DND-41 (cell line): ENCODE results near the gene THBS3.

Experiments used
- ATAC-seq: fragments of 200-7000 bp; cut with Tn5 transposase; 3 replicates; pipeline ENCODE4 v1.9.1; 2021; ENCODE audit warnings: low read depth; ENCODE audit not compliant: insufficient read depth
- DNase-seq: peaks from one replicate; pipeline ENCODE4 v3.0.0-alpha.2; 2020
- H2AFZ ChIP-seq: 2 replicates; pipeline ENCODE4 v1.6.0; 2012; ENCODE audit warnings: low read depth, low read length
- H3K27ac ChIP-seq: 2 replicates; pipeline ENCODE4 v1.5.1; 2012; ENCODE audit warnings: low read length, inconsistent platforms
- H3K27me3 ChIP-seq: fragments of 200-600 bp; sonication (generic); 2 replicates; pipeline ENCODE4 v1.6.0; 2012; ENCODE audit warnings: low read length, mild to moderate bottlenecking, inconsistent platforms; ENCODE audit not compliant: insufficient read depth, poor library complexity
- H3K36me3 ChIP-seq: 2 replicates; pipeline ENCODE4 v1.5.1; 2012; ENCODE audit warnings: low read length, inconsistent platforms; ENCODE audit not compliant: insufficient read depth
- H3K4me1 ChIP-seq: 2 replicates; pipeline ENCODE4 v1.5.1; 2012; ENCODE audit warnings: mild to moderate bottlenecking, low read length; ENCODE audit not compliant: insufficient read depth
- H3K4me2 ChIP-seq: 2 replicates; pipeline ENCODE4 v1.6.0; 2012; ENCODE audit warnings: mild to moderate bottlenecking, moderate library complexity, low read length, inconsistent platforms; ENCODE audit not compliant: insufficient read depth
- H3K4me3 ChIP-seq, 2 experiments: fragments of 200-600 bp in 1 of 2; shearing (Covaris generic) in 1 of 2; 2 replicates each; pipeline ENCODE4 v1.5.1; 2012 to 2016; ENCODE audit warnings: inconsistent platforms in 2 of 2, low read length in 2 of 2, mild to moderate bottlenecking in 2 of 2, low read depth in 1 of 2, moderate library complexity in 1 of 2
- H3K79me2 ChIP-seq: 2 replicates; pipeline ENCODE4 v1.6.0; 2012; ENCODE audit warnings: low read length, inconsistent platforms; ENCODE audit not compliant: insufficient read depth
- H3K9ac ChIP-seq: 2 replicates; pipeline ENCODE4 v1.6.0; 2012; ENCODE audit warnings: low read depth, mild to moderate bottlenecking, inconsistent platforms, low read length, moderate library complexity
- H3K9me3 ChIP-seq: 2 replicates; pipeline ENCODE4 v1.5.1; 2012; ENCODE audit warnings: low read length, moderate library complexity, mild to moderate bottlenecking, inconsistent platforms; ENCODE audit not compliant: insufficient read depth, severe bottlenecking
- H4K20me1 ChIP-seq: 2 replicates; pipeline ENCODE4 v1.6.0; 2012; ENCODE audit warnings: low read length; ENCODE audit not compliant: insufficient read depth
- CTCF ChIP-seq: IDR thresholded peaks from 2 replicates; pipeline ENCODE4 v1.5.1; 2012; ENCODE audit warnings: borderline replicate concordance, low read length, moderate library complexity, mild to moderate bottlenecking; ENCODE audit not compliant: poor library complexity, severe bottlenecking; ENCODE audit errors: extremely low read depth
- EZH2 ChIP-seq: IDR thresholded peaks from 3 replicates; pipeline ENCODE4 v1.6.1; 2012; ENCODE audit warnings: borderline replicate concordance, low read depth, mild to moderate bottlenecking, moderate library complexity, low read length, inconsistent platforms; ENCODE audit not compliant: severe bottlenecking

THBS3 gene

GRCh38 chr1:155188268-155188667 is 19.4 kb downstream of the THBS3 start:
- no peak for DNase-seq
- peaks cover 7% of the 10 kb centered on the region for H3K4me1 ChIP-seq
- no peaks in the 10 kb centered on the region for H4K20me1 ChIP-seq
- H3K9ac ChIP-seq = no peak overlapping the region
- H3K36me3 ChIP-seq = no peaks in the 10 kb centered on the region
- H3K4me2 ChIP-seq = no peak overlapping the region
- TF ChIP-seq CTCF (no peak), EZH2 (no peak)
- H3K79me2 ChIP-seq = no peaks in the 10 kb centered on the region
- peak; percentile 36; the same call in 1 of the 3 replicates for ATAC-seq
- no peak overlapping the region for H3K27ac ChIP-seq
- H3K4me3 ChIP-seq = no peak overlapping the region
- no peaks in the 10 kb centered on the region for H3K9me3 ChIP-seq
- no peak overlapping the region for H2AFZ ChIP-seq
- H3K27me3 ChIP-seq = no peaks in the 10 kb centered on the region

- Histone ChIP-seq H3K4me1 (peaks cover under 1% of the 10 kb centered on the region; the same call in 1 of the 2 replicates), H4K20me1 (no peaks in the 10 kb centered on the region), H3K9me3 (no peaks in the 10 kb centered on the region), H3K27me3 (no peaks in the 10 kb centered on the region), H3K4me2 (no peak overlapping the region), H3K4me3 (no peak overlapping the region), H3K79me2 (no peaks in the 10 kb centered on the region), H2AFZ (no peak overlapping the region), H3K9ac (no peak overlapping the region), H3K27ac (no peak overlapping the region), H3K36me3 (no peaks in the 10 kb centered on the region)
- no peak for ATAC-seq
- DNase-seq = no peak
- no peak for TF ChIP-seq EZH2
These were observed 20.2 kb downstream of the THBS3 start for GRCh38 chr1:155187456-155187891.

- TF ChIP-seq CTCF (no peak), EZH2 (no peak)
- Histone ChIP-seq H3K4me1 (no peaks in the 10 kb centered on the region), H3K4me3 (no peak overlapping the region), H3K9ac (no peak overlapping the region), H3K27me3 (no peaks in the 10 kb centered on the region), H2AFZ (no peak overlapping the region), H3K36me3 (no peaks in the 10 kb centered on the region), H3K4me2 (no peak overlapping the region), H3K79me2 (no peaks in the 10 kb centered on the region), H3K27ac (no peak overlapping the region), H4K20me1 (no peaks in the 10 kb centered on the region), H3K9me3 (no peaks in the 10 kb centered on the region)
- ATAC-seq (no peak), DNase-seq (no peak)
These were observed 20.8 kb downstream of the THBS3 start for GRCh38 chr1:155186794-155187455.

GRCh38 chr1:155186067-155186793 is 21.5 kb downstream of the THBS3 start:
- no peak overlapping the region for H3K4me2 ChIP-seq
- no peak overlapping the region for H3K27ac ChIP-seq
- TF ChIP-seq EZH2 = no peak
- no peak for TF ChIP-seq CTCF
- H3K9me3 ChIP-seq = no peaks in the 10 kb centered on the region
- DNase-seq (no peak), ATAC-seq (no peak)
- H2AFZ ChIP-seq = no peak overlapping the region
- no peaks in the 10 kb centered on the region for H3K36me3 ChIP-seq
- H4K20me1 ChIP-seq = no peaks in the 10 kb centered on the region
- no peak overlapping the region for H3K9ac ChIP-seq
- H3K27me3 ChIP-seq = no peaks in the 10 kb centered on the region
- no peaks in the 10 kb centered on the region for H3K4me1 ChIP-seq
- H3K4me3 ChIP-seq = no peak overlapping the region
- no peaks in the 10 kb centered on the region for H3K79me2 ChIP-seq
